HG03457 (cell line): ENCODE data around the gene CDC123.
A peak's percentile ranks its signal among the peaks of the same experiment; 100 is the strongest.
"Not testable (repeated sequence)": the region's sequence is repeated elsewhere in the genome, so short reads cannot be mapped to it uniquely, and the experiment has no call there.

Experiments
- ATAC-seq: cut with Tn5 transposase; IDR thresholded peaks from one replicate; pipeline ENCODE4 v1.9.1; 2021; ENCODE audit warnings: moderate number of reproducible peaks; ENCODE audit not compliant: unreplicated experiment

The CDC123 gene

DNA sequence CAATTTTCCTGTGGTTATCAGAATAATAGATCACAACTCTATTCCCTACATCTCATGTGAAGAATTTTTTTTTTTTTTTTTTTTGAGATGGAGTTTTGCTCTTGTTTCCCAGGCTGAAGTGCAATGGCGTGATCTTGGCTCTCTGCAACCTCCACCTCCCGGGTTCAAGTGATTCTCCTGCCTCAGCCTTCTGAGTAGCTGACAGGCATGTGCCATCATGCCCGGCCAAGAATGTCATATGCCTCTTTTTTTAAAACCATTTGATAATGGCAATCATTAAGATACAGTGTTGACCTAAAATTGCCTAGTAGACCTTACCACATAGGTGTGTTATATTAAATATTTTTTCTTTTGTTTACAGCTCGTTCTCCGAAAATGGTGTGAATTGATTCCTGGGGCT, 38.7 kb downstream of the CDC123 start:
- not testable (repeated sequence) for ATAC-seq

DNA sequence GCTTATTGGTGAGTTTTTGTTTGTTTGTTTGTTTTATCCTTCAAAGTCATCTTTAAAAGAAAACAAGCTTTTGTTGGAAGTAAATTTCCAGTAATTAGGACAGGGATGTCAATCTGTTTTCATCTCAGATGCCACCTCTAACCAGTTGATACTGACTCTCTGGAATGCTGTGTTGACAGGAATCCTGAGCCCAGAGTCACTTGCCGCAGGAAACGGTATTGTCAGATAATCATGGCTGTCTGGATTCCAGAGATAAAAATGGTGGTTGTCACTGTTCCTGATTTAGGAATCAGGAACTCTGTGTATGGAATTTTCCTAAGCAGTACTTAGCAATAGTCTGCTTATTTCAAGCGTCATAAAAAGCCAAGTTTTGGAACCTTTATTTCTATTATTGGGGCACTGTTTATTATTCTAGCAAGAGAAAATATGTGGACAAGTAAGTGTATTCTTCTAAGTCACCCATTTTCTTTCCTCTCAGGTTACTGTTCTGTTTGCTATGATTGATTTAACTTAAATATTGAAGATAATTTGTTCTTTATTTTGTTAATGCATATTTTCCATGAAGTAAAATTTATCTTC, 39.2 kb downstream of the CDC123 start:
- no peak for ATAC-seq

DNA sequence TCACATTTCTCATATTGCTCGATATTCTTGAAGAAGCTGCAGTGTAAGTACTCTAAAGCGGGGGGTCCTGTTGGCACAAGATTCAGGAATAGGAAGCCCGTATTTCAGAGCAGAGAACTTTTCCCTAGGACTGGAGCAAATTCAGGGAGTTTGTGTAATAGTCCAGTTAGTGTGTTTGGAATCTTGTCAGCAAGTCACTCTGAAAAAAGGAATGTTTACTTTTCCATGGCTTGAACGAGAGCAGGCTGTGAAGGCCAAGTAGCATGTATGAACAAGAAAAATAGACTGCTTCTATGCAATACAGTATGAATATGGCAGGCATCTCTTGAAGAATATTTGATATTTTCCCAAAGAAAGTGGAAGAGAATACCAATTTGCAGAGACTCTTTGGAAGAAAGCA, 39.8 kb downstream of the CDC123 start:
- no peak for ATAC-seq

DNA sequence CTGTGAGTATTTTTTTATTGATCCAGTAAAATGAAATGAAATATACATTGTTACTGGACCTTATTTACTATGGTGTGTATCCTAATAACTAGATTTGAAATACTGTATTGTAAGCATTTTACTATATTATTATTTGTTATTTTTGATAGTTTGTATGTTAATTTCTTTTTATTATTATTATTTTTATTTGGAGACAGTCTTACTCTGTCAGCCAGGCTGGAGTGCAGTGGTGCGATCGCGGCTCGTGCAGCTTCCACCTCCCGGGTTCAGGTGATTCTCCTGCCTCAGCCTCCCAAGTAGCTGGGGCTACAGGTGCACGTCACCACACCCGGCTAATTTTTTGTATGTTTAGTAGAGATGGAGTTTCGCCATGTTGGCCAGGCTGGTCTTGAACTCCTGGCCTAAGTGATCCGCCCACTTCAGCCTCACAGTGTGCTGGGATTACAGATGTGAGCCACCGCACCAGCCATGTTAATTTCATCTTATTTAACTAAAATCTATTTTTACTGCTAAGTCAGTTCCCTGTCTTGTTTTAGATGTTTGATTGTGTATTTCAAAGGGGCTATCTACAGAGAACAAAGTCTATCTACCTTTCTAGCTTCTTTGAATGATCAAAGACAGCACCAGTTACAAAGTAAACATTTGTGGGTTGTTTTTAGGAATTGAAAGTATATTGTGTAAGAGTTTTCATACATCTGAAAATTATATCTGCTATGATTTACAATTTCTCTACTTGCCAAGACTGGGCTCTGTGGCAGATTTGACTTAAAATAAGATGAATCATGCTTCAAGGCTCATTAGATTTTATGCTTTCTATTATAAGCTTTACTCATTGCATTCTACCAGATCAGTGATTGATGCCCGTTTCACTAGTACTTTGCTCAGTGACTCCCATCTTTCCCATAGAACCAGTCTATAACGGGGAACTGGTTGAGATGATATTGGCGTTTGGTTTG, 41.6 kb downstream of the CDC123 start:
- no peak for ATAC-seq

DNA sequence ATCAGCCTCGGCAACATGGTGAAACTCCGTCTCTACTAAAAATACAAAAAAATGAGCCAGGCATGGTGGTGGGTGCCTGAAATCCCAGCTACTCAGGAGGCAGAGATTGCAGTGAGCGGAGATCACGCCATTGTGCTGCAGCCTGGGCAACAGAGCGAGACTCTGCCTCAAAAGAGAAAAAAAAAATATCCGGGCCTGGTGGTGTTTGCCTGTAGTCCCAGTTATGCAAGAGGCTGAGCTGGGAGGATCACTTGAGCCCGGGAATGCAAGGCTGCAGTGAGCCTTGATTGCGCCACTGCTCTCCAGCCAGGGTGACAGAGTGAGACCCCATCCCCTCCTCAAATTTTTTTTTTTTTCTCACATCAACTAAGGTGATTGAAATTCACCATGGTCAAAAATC, 42.8 kb downstream of the CDC123 start:
- no peak for ATAC-seq

DNA sequence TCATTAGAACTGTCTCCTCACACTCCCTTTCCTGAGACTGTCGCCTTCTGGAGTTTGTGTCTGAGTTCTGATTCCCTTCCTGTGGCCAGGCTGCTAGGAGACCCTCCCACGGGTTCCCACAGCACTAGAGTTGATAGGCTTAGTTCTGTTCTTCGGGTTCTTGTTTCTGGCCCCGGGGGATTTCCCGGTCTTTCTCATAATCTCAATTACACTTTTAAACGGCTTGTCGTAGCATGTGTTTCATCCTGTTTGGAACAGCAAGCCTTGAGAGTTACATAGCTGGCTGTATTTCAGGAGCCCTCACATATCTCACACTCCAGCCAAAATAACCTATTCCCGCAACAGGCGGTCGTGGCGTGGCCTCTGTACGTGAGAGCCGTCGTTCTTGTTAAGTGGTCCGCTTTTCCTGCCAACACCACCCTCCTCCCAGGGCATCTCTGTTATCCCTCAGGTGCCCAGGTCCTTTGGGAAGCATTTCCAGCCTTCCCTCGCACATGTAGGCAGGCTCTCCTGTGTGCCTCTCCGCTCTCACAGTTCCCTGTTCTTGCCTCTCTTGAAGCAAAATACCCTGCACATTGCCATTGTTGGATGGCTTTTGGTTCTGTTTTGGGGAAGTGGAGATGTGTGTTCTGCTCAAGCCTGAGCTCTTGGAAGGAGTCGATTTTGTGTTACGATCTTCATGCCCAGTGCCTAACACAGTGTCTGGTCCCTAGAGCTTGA, 46.0 kb downstream of the CDC123 start:
- ATAC-seq: no peak

DNA sequence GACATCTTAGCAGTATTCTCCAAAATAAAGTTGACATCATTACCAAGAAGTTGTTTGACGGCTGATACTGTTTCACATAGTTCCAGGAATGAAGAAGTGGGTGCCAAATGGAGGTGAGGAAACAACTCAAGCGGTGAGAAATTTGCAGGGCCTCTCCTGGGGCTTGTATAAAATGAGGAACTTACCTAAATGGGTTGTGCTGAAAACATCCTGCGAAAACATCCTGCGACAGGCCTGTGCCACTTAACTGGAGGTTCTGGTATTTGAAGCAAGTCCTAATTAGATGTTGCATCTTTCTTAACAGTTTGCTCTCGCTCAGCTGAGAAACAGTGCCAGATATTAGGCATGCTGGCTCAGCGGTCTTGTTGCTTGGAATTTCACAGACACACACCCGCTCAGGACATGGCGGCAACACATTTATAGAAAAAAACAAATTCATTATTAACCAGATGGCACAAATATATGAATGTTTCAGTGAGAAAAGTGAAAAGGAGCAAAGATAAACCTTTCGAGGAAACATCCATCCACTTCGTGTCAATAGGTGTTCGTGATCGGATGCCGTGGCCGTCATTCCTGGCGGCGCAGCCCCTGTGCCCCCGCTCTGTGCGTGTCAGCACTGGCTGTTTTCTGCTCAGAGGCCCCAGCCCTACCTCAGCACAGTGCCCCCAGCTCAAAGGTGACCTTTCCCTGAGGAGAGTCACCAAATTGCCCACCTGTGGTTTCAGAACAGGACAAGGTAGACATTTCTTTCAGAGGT, 48.1 kb downstream of the CDC123 start:
- no peak for ATAC-seq

DNA sequence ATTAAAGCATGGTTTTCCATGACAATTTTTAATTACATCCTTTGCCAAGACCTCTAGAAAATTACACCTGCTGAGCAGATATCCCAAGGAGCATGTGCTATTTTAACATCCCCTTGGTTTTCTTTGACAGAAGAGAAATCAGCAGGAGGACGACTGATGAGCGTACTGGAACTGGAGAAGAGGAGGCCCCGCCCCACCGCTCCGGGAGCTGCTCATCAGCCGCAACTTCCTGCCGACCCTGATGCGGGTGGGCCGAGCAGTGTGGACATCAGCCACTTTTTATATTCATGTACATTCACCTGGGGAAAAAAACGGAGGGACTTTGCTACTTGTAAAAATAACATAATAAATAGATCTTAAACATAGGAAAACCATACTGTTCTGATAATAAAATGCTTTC, 54.2 kb downstream of the CDC123 start:
- no peak for ATAC-seq

DNA sequence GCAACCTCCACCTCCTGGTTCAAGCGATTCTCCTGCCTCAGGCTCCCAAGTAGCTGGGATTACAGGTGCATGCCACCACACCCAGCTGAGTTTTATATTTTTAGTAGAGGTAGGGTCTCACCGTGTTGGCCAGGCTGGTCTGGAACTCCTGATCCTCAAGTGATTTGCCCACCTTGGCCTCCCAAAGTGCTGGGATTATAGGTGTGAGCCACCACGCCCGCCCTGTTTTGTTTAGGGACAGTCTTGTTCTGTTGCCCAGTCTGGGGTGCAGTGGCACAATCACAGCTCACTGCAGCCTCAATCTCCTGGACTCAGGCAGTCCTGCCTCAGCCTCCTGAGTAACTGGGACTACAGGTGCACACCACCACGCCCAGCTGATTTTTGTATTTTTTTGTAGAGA, 54.7 kb downstream of the CDC123 start:
- ATAC-seq: not testable (repeated sequence)

DNA sequence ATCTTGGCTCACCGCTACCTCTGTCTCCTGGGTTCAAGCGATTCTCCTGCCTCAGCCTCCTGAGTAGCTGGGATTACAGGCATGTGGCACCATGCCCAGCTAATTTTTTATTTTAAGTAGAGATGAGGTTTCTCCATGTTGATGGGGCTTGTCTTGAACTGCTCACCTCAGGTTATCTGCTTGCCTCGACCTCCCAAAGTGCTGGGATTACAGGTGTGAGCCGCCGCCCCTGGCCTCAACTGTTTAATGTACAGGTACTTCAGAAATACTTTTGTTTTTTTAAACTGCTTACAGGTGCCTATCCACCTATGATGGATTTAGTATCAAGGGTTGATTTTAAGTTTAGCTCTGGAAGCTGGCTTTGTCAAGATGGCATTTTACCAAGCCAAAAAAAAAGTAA, 55.6 kb downstream of the CDC123 start:
- ATAC-seq: no peak

DNA sequence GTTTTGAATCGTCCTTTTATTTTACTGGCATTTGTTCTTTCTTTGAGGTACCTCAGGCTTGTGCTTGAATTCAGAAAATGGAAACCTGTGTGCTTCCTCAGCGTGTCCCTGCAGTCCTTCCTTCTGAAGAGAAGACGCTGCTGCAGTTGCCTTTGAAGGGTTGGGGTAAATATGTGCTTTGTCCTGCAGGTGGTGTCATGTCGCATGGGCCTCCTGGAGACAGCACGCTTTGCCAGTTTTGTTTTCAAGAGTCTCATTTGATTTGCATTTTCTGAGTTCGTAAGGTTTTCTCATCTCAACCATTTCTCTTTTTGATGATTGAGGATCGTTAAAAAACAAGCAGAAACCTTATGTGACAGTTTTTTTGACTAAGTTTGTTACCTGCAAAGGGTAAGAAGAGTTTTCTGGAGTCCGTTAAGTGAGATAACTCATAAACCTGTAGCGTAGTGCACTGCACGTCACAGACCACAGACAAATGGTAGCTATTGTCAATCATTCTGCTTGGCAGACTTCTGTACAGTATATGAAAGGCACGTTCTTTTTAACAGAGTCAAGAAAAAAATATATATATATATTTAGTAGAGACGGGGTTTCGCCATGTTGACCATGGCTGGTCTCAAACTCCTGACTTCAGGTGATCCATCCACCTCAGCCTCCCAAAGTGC, 57.0 kb downstream of the CDC123 start:
- no peak for ATAC-seq

DNA sequence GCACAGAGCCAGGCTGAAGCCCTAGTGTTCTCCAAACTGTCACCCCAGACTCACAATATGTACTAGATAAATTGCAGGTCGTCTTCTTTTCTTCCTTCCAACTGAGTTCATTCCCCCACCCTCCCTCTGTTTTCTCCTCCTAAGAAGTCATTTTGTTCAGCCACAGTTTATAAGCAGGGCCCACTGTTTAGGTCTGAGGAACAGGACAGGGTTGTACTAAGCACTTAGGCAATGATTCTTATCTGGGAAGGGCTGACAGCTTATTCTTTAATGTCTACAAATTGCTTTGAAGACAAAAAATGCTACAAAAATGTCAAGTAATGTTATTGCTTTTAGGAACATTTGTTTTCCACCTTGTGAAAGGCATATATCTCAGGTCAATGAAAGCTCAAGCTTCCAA, 59.1 kb downstream of the CDC123 start:
- ATAC-seq: no peak

DNA sequence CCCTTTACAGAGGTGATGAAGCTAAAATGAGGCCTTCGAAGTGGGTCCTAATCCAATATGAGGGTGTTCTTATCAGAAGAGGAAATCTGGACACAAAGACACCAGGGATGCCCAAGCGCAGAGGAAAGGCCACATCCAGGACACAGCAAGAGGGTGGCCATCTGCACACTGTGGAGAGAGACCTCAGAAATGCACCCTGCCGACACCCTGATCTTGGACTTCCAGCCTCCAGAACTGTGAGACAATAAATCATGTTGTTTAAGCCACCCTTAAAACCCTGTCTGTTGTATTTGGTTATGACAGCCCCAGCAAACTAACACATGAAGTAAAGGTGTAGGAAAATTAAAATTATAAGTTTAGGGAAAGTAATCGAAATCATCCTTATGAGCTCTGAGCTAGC, 64.0 kb downstream of the CDC123 start:
- no peak for ATAC-seq

DNA sequence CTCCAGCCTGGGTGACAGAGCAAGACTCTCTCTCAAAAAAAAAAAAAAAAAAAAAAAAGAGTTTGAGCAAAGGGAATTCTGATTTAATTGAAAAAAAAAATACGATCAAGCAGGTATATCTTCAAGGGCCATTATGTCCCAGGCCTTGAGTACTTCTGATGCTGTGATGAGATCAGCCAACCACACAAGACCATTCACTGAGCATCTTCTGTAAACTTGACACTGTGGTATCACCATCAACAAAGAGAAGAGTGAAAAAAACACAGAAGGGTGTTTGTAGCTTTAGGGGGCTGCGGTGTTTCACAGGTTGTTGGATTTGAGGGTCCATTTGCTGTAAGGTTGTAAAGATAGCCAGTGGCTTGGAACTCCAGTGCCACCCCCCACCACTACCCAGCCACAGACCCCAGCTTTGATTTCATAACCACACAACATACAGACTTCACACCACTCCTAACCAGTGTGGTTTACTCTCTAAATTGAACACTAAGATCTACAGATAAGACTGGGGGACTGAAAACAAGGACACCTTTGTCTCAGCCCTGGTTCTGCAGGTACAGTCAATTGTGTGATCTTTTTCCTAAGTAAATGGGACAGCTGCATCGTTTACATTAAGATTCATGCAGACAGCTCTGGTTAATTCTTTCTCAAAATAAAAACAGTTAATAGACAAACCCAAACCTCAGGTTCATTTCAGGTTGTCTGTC, 66.4 kb downstream of the CDC123 start:
- ATAC-seq: no peak

DNA sequence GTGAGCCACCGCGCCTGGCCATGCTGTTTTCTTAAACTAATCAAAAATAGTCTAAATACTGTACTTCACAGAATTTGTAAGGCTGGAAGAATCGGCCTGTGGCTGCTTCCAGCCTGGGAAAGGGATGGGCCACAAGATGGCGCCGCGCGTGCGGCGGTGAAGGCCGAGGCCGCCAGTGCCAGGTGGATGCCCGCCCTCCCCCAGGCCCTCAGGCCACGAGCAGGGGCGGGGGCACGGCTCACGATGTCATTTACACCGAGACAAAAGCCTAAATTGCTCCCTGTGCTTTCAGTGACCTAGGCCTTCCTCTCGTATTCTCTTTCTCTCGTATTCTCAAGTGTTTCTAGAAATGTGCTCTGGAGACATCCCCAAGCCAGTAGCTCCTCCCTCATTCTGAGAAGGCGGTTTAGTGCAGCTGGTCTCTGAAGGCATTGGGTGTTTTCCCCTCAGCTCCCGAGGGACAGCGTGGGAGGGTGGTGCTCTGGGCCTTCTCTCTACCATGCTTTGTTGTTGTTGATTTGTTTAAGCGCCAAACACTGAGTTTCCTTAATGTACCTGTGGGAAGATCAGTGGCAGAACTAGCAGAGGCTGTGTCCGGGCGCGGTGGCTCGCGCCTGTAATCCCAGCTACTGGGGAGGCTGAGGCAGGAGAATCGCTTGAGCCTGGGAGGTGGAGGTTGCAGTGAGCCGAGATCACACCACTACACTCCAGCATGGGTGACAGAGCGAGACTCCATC, 68.4 kb downstream of the CDC123 start:
- peak; percentile 74 for ATAC-seq

DNA sequence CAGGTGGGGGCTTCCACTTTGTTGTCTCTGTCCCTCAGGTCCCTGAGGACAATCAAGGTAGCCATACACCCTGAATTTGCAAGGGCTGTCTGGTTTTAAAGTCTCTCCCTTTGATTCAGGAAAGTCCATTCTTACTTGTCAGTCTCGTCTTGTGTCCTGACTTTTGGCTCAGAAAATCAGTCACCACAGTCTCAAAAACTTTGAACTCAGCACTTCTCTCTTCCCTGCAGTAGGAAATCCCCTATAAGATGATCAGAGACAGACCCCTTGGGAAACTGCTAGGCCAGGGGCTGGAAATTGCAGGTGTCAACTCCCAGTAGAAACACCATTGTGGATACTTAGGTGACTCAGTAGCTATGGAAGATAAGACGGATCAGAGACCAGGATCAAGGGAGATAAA, 73.1 kb downstream of the CDC123 start:
- ATAC-seq: no peak

DNA sequence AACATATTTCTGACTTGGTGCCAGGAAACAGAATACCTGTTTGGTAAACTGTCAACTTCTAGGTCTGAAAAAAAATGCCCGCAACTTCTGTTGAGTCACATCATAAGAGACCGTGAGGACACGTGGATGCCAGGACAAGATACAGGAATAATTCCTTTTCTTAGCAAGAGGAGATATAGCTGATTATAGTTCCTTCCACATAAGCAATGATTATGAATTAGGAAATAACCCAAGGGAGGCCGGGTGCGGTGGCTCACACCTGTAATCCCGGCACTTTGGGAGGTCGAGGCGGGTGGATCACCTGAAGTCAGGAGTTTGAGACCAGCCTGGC, 75.2 kb downstream of the CDC123 start:
- ATAC-seq: no peak

DNA sequence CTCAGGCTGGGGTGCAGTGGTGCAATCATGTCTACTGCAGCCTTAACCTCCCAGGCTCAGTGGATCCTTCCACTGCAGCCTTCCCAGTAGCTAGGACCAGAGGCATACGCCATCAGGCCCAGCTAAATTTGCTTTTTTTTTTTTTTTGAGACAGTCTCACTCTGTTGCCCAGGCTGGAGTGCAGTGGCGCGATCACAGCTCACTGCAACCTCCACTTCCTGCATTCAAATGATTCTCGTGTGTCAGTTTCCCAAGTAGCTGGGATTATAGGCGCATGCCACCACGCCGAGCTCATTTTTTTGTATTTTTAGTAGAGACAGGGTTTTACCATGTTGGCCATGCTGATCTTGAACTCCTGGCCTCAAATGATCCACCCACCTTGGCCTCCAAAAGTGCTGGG, 81.9 kb downstream of the CDC123 start:
- not testable (repeated sequence) for ATAC-seq

DNA sequence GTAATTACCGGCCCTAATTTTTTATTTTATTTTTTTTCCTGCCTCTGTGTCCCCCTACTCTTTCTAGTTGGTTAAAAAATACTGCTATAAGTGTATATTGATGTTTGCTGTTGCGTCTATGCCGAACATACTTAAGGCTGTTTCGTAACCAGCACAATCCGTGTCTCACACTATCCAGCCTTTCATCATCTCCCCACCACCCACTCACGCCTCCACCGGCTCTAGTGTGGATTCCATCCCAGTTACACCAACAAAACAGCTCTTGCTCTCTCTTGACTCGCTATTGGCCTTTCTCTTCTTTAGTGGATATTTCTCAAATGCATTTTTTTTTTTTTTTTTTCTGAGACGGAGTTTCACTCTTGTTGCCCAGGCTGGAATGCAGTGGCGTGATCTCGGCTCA, 83.3 kb downstream of the CDC123 start:
- ATAC-seq: no peak
